Measurements from ENCODE around the gene MFAP5.

- TF ChIP-seq CTCF (IDR thresholded peaks at IDR 0.05; ENCODE audit: extremely low read depth in 1 of 2, insufficient read depth in 1 of 2, low read depth in 1 of 2, low read length in 2 of 2) (no peak), POLR2AphosphoS5 (IDR thresholded peaks at IDR 0.05; ENCODE audit: insufficient read depth, low read depth, low read length) (no peak), POLR2A (IDR thresholded peaks at IDR 0.05; ENCODE audit: low read depth, low read length) (no peak), FOS (IDR thresholded peaks at IDR 0.05; ENCODE audit: borderline replicate concordance, insufficient read depth, low read length) (no peak), EZH2 (IDR thresholded peaks at IDR 0.05; ENCODE audit: borderline replicate concordance, low read depth, low read length, severe bottlenecking) (no peak), JUN (IDR thresholded peaks at IDR 0.05; ENCODE audit: borderline replicate concordance, insufficient read depth, insufficient read length, low read depth) (no peak), GATA2 (IDR thresholded peaks at IDR 0.05; ENCODE audit: insufficient read depth, insufficient read length, low read depth, low read length) (no peak)
- TF ChIP-seq, protein P1, sequence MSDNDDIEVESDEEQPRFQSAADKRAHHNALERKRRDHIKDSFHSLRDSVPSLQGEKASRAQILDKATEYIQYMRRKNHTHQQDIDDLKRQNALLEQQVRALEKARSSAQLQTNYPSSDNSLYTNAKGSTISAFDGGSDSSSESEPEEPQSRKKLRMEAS (IDR thresholded peaks at IDR 0.05; ENCODE audit: insufficient read depth, insufficient read length) = no peak
Measured at GRCh38 chr12:8629486-8630033, 33.1 kb downstream of the MFAP5 start.

Measured in endothelial cell of umbilical vein (primary cell).